HK-2 (cell line): ENCODE measurements around the gene PTPN22.
A peak's percentile ranks its signal among the peaks of the same experiment; 100 is the strongest.
"Not testable (repeated sequence)": the region's sequence is repeated elsewhere in the genome, so short reads cannot be mapped to it uniquely, and the experiment has no call there.

Experiments
- DNase-seq: peaks from one replicate; pipeline ENCODE4 v3.0.0-alpha.2; 2018; ENCODE audit not compliant: unreplicated experiment

Gene PTPN22

DNA sequence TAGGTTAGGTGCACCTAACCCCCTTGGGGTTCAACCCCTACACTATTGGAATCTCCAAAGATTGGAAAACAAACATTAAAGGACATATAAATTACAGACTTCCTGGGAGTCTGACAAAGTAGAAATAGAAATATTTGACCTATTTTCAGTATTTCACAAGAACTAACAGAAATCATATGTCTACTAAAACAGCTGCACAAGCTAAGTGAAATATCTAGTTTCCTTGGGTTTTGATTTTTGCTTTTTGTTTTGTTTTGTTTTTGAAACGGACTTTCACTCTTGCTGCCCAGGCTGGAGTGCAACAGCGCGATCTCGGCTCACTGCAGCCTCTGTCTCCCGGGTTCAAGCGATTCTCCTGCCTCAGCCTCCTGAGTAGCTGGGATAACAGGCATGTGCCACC, 18.8 kb downstream of the PTPN22 start:
- not testable (repeated sequence) for DNase-seq

DNA sequence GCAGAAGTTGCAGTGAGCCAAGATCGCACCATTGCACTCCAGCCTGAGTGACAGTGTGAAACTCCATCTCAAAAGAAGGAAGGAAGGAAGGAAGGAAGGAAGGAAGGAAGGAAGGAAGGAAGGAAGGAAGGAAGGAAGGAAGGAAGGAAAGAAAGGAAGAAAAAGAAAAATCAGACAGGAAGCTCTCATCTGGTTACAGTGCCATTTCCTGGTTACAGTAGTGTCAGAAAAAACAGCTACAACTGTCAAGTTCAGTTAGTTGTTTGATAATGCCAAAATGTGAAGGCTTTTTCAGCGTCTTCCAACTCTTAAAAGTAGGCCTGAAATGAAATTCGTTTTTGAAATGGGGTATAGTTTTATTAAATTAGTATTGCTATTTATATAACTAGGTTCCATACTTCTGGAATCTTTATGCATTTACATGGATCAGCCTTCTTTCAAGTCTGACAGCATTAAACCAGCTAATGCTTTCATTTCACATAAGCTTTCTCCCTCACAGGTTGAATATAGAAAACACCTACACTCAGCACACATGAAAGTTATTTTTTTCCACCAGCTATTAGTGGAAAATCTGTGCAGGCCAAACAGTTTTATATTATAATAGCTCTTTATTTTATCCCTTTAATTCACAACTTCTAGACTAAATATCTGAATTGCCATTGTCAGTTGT, 21.2 kb downstream of the PTPN22 start:
- no peak for DNase-seq

- no peak for DNase-seq
Observed at GRCh38 chr1:113849072-113849471, 22.4 kb downstream of the PTPN22 start.

- DNase-seq = no peak
Observed at GRCh38 chr1:113846391-113847035, 25.0 kb downstream of the PTPN22 start.

GRCh38 chr1:113836534-113836933, 35.0 kb downstream of the PTPN22 start:
- no peak for DNase-seq

- DNase-seq = no peak
Observed at GRCh38 chr1:113835686-113836290, 35.7 kb downstream of the PTPN22 start.

DNA sequence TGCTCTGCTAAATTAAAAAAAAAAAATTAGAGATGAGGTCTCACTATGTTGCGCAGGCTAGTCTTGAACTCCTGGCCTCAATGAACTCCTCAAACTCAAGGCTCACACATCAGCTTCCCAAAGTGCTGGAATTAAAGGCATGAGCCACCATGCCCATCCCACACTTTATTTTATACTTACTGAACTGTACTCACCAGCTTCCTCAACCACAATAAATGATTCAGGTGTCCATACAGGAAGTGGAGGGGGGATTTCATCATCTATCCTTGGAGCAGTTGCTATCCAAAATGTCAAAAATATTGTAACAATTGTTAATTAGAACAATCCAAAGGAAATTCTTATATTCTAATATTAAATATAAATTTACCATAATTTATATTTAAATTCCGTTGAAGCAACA, 36.8 kb downstream of the PTPN22 start:
- DNase-seq = no peak

- DNase-seq = no peak
Observed at GRCh38 chr1:113830039-113830438, 41.5 kb downstream of the PTPN22 start.

- no peak for DNase-seq
Observed at GRCh38 chr1:113821916-113822315, 49.6 kb downstream of the PTPN22 start.

DNA sequence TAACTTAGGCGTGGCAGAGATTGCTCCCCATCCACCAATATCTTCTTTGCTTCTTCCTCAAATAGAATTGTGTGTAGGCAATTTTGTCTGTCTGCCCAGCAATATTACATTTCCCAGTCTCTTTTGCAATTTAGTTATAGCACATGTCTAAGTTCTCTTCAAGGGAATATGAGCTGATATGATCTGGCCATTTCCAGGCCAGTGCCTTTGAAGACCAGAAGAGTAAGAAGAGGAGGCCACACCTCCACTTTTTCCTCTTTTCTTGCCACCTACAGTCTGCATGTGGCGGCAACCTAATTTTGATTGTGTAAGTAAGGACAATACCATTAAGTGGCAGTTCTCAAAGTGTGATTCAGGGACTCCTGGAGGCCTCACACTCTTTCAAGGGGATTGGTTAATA, 52.9 kb downstream of the PTPN22 start:
- no peak for DNase-seq

DNA sequence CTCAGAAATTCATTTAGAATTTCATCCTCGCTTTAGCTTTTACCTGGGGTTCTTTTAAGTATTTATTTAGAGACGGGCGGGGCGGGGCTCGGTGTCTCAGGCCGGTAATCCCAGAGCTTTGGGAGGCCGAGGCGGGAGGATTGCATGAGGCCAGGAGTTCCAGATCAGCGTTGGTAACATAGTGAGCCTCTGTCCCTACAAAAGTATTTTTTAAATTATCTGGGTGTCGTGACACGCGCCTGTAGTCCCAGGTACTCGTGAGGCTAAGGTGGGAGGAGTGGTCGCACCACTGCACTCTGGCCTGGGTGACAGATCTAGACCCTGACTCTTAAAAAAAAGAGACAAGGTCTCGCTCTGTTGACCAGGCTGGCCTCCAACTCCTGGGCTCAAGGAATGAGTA, 58.3 kb downstream of the PTPN22 start:
- no peak for DNase-seq

DNA sequence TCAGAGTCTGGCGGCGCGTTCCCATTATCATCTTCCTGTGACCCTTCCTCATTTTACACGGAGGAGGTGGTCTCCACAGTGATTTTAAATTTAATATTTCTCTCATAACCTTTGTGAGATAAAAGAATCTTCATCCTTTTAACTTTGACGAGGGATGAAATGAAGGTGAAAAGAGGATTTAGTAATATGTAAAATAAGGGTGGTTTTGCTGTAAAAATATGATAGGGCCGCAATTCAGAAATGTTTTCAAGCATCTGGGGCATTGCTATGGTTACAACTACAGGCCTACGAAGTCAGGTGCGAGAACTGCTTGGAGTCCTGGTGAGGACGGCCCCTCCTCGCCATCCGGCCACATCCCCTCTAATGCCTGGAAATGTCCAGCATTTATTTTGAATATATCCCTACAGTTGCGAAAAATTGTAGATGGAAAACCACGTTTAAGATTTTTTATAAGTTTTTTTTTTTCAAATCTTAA, 58.8 kb downstream of the PTPN22 start:
- no peak for DNase-seq

DNA sequence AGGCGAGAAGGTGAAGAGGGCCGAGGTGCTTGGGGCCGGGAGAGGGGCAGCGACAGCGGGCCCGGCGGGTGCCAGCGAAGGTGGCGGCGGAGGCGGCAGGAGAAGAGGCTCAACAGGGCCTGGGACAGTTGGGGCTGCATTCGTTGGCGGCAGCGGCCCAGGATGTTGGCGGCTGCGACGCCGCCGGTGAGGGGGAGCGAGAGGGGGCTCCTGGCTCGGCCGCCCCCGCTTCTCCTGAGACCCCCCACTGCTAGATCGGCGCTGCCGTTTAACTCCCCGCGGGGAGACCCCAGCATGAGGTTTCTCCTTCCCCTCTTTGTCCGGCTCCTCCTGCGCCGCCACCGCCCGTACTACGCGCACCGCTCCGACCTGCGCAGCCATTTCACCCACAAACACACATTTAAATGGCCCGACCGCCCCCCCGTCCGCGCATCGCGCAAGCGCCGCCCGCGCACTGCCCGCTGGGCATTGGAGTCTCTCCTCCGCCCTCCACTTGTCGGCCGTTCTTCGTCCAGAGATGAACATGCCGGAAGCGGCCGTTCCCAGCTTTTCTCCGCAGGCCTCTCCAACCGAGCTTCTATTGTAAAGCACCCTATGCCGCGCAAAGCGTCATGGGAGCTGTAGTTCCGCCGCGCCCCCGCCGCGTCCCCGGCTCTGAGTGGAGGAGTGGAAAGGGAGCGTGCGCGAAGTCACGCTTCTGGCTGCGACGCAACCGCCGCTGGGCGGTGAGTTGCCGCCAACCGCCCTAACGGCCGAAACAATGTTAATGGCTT, 59.4 kb downstream of the PTPN22 start, which contains the start of gene RSBN1:
TSS of gene RSBN1 (minus strand) at position 589 of the 773 bp plus-strand sequence. CDS start at position 525, 64 bp downstream.
- peak; percentile 99 for DNase-seq

DNA sequence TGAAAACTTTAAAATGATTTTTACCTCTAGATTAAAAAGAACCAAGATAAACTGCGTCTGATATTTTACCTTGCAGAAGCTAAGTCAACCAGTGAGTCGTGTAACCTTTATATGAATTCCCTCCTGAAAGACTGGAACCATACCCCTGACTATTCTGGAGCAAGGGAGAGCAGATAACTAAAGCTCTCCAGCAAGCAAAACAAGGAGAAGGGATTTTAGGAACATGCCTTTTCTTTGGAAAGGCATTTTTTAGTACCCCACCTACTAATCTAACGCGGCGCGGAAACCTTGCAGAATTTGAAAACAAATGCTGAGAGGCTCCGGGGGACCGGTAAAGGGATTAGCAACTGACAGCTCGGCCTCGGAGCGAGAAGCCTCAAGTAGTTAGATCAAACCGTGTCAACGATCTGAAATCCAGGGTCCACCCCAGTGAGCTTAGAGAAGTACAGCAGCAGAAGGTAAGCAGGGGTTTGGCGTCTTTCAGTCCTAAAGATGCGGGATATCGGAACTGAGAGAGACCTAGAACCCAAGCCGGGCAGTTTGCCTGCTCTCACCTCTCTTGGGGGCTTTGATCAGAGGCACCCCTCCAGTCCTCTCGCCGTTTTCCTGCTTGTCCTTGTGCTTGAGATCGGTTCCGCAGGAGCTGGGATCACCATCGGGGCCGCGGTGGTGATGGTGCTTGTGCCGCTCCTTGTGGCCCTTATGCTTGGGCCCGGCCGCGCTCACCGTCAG, 60.2 kb downstream of the PTPN22 start:
- DNase-seq = peak; percentile 56

- DNase-seq = no peak
Observed at GRCh38 chr1:113809670-113810602, 61.6 kb downstream of the PTPN22 start.

DNA sequence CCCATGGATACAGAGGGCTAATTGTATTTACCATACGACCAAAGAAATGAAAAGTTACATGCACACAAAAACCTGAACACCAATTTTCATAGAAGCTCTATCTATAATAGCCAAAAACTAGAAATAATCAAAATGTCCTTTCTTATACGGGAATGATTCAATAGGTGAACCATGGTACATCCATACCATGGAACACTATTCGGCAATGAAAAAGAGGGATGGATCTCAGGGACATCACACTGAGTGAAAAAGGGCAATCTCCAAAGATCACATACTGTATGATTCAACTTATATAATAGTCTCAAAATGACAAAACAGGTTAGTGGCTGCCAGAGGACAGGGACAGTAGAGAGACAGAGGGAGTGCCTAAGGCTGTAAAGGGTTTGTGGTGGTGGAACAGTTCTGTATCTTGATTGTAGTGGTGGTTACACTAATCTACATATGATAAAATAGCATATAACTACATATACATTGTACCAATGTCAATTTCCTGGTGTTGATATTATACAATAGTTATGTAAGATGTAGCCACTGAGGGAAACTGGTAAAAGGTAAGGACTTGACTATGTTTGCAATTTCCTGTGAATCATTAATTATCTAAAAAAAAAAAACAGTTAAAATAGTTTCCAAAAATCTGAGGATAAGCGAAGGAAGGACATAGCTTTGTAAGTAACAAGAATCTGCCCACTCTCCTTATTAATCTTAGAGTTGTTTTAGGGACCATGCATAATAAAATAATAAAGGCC, 62.9 kb downstream of the PTPN22 start:
- no peak for DNase-seq

- DNase-seq = no peak
Observed at GRCh38 chr1:113805639-113806038, 65.9 kb downstream of the PTPN22 start.

- DNase-seq = no peak
Observed at GRCh38 chr1:113805256-113805531, 66.3 kb downstream of the PTPN22 start.

DNA sequence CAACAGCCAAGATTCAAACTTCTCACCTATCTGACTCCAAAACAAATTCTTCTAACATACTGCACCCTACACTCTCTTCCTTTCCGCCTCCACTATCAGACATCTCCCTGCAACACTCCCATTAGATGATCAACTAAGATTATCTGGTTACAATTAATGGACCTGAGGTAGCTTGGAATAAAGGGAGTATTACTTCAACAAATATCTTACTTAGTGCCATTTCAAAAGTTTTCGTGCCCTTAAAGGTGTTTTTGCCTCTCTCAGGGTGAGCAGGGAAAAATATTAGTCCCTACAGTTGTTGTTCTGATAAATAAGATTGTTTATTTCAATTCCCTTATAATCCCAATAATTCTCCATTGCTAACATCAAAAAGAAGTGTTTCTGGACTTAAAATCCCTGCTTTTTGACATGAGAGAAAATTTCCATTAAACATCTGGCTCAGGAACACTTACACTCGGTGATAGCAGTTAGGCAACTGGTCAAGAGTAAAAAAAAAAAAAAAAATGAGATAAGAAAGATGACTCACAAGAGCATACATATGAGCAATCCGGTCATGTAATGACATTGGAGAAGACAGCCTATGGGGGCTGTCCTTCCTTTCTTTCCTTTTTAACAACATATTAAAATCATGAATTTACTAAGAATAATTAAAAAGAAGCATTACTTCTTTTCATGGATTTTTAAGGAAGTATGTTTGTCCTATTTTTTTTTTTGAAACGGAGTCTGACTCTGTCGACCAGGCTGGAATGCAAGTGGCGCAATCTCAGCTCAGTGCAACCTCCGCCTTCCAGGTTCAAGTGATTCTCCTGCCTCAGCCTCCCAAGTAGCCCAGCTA, 66.9 kb downstream of the PTPN22 start:
- DNase-seq = no peak
